DMS53 treated with DMSO at 0.1 percent for 48 hours (cell line): ENCODE measurements around the gene NOC4L.
A peak's percentile ranks its signal among the peaks of the same experiment; 100 is the strongest.
"Not testable (repeated sequence)": the region's sequence is repeated elsewhere in the genome, so short reads cannot be mapped to it uniquely, and the experiment has no call there.

Experiments
- DNase-seq: peaks from one replicate; lab custom pipeline; 2025; ENCODE audit not compliant: unreplicated experiment; lab: John Stamatoyannopoulos, UW

Gene NOC4L

GRCh38 chr12:132180648-132181546 lies 36.6 kb downstream of the NOC4L start:
- DNase-seq: no peak

GRCh38 chr12:132181570-132182200 lies 37.4 kb downstream of the NOC4L start:
- no peak for DNase-seq

GRCh38 chr12:132182206-132182710 lies 38.0 kb downstream of the NOC4L start:
- no peak for DNase-seq

DNA sequence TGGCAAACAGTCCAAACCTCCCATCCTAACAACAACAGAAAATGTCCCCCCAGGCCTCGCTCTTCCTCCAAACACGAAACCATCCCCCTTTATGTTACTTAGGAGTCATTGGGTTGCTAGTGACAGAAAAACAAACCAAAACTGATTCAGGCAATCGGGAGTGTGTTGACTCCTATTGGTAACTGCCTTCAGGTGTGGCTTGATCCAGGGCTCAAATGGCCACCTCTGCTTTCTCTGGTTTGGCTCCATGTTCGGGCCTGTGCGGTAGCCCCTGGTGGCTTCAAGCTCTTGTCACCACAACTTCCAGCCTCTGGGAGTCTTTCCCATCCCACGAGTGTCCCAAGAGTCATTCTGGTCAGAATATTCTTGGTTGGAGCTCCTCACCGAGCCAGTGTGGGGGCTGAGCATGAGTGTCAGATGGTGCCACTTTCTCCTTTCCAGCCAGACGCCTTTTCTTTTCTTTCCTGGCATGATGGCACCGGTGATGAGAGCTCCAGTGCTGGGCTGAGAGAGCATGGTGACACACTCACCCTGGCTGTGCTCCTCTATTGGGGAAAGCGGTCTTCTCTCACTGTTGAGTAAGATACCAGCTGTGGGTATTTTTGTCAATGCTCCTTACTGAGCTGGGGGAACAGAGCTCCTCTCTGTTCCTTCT lies 38.6 kb downstream of the NOC4L start:
- no peak for DNase-seq

DNA sequence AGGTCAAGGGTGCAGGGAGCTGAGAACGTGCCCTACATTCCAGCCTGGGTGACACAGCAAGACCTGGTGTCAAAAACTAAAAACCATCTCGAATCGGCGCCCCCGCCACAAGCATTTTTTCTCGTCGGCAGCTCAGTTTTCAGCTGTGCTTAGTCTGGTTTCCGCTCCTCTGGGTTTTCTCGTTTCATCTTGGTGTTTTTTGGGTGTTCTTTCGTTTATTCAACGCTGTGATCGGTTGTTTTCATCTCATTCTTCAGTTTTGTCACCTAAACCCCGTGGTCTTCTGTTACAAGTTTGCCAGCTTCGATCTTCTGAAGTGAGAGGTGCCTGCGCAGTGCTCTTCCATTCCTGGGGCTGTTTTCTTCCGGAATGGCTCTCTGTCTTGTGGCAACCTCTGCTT lies 41.4 kb downstream of the NOC4L start:
- DNase-seq: no peak

DNA sequence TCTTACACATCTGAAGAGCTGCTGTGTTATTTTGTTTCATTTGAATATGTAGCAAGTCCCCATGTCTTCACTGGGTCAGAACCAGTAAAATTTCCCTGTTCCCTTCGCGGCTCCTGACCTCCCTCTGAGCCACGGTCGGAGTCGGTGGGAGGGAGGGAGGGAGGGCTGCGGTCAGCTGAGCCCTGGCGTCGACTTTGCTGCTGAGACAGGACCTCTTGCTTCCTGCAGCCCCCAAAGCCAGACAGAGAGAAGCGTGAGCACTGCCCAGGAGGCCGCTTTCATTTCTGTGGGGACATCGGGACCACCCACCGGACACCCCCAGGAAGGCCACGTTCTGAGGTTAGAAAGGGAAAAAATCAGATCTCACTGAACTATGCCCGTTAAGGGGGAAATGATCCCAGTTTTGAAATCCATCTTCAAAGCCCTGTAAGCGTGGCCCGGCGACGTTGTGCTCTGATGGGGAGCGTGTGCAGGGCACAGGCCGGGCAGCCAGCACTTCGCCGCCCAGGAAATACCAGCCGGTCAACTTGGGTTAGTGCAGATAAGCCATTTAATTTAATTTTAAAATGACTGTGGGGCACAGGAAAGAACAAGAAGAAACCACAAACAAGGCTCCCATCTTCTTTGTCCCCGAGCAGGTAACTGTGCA lies 42.1 kb downstream of the NOC4L start:
- DNase-seq: no peak

- DNase-seq: no peak
These were observed 42.8 kb downstream of the NOC4L start for GRCh38 chr12:132186857-132187620.

- no peak for DNase-seq
These were observed 43.6 kb downstream of the NOC4L start for GRCh38 chr12:132187646-132188450.

- no peak for DNase-seq
These were observed 44.2 kb downstream of the NOC4L start for GRCh38 chr12:132188451-132188901.

GRCh38 chr12:132188916-132189325 lies 44.7 kb downstream of the NOC4L start:
- no peak for DNase-seq

DNA sequence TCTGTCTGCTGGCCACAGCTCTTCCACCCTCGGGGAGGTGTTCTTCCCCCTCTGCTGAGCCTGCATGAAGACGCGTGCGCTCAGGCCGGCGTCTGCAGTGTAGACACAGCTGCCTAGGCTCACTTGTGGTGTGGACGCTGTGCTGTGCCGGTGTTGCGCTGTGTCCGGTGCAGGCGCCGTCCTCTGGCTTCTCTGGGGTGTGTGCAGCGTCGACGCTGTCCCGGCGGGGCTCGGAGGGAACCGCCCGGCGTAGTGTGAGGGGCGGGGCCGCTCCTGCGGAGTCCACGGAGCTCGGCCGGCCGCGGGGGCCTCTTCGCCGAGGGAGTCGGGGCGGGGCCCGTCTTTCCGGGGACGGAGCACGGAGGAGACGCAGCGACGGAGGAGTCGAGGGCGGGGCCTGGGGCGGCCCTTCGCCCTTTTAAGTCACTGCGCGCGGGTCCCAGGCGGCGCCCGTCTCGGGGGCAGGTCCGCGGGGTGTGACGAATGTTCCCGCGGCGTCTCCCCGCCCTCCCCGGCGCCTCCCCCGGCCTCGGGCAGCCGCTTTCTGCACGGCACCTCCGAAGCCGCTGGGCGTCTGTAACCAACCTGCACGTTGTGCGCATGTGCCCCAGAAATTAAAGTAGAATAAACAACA lies 45.2 kb downstream of the NOC4L start:
- DNase-seq: peak; percentile 50

- DNase-seq: no peak
These were observed 45.9 kb downstream of the NOC4L start for GRCh38 chr12:132190012-132190755.

DNA sequence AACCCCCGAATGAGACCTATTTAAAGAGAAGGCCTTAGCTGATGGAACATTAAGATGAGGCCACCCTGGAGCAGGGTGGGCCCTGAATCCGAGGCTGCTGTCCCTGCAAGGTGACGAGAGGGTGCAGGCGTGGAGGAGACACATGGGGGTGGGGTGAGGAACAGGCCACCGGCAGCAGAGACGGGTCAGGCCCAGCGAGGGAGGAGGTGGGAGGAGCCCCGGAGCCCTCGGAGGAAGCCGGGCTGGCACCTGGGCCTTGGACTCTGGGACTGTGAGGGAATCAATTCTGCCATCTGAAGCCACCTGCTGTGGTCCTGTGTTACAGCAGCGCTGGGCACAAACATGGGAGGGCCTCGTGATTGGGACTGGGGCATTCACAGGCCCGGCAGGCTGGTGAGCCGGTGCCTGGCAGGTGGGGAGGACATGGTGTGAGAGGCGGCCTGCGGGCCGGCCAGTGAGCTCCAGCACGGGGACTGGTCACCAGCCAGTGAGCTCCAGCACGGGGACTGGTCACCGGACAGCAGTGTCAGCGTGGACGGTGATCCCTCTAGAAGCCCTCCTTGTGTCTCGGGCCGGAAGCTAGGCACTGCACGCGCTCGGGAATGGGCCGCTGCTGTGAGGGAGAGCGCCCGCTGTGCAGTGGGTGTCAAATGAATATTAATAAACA lies 46.7 kb downstream of the NOC4L start:
- DNase-seq: no peak

- DNase-seq: no peak
These were observed 47.7 kb downstream of the NOC4L start for GRCh38 chr12:132191715-132192553.

GRCh38 chr12:132194056-132194455 lies 49.8 kb downstream of the NOC4L start:
- no peak for DNase-seq

- DNase-seq: no peak
These were observed 50.3 kb downstream of the NOC4L start for GRCh38 chr12:132194556-132194955.

DNA sequence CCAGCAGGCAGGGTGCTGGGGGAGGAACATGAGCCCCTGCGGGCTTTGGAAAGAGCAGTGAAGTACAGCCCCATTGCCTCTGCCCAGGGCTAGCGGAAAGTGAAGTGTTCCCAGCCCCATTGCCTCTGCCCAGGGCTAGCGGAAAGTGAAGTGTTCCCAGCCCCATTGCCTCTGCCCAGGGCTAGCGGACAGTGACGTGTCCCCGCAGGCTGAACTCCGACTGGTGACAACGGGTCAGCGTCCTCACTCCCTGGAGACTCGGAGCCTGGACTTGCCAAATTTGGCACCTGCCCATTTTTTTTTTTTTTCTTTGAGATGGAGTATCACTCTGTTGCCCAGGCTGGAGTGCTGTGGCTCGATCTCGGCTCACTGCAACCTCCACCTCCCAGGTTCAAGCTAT lies 51.0 kb downstream of the NOC4L start:
- not testable (repeated sequence) for DNase-seq
